ENCODE results near the gene DHCR7. TPM values are rescaled to one million over a fixed set of nuclear protein-coding genes. Genes with fewer than 3 reads are reported as not detected.

The DHCR7 gene
- polyA plus RNA-seq, 1 donor from 2014 or later: 30.1 TPM

- Histone ChIP-seq H3K9me2 (ENCODE audit: insufficient read depth, low read length) (no peaks in the 10 kb centered on the region), H3K9ac (ENCODE audit: low read length) (no peak overlapping the region), H3K27ac (ENCODE audit: low read length) (no peak overlapping the region), H4K20me1 (ENCODE audit: insufficient read depth) (no peaks in the 10 kb centered on the region), H3K27me3 (ENCODE audit: insufficient read depth, low read depth, low read length) (no peaks in the 10 kb centered on the region), H3F3A (ENCODE audit: insufficient read depth, low read length, poor library complexity, severe bottlenecking) (no peaks in the 10 kb centered on the region), H3K9me3 (ENCODE audit: low read length) (no peaks in the 10 kb centered on the region), H3K4me2 (ENCODE audit: low read length) (no peak overlapping the region), H3K36me3 (ENCODE audit: insufficient read depth, low read length) (no peaks in the 10 kb centered on the region), H2AFZ (ENCODE audit: low read depth, low read length) (no peak overlapping the region), H3K4me3 (ENCODE audit: low read length) (no peak overlapping the region), H3K79me2 (replicated peaks; ENCODE audit: insufficient read depth, low read length) (no peaks in the 10 kb centered on the region)
- TF ChIP-seq SMC3 (conservative IDR thresholded peaks at IDR 0.05; ENCODE audit: poor library complexity) (no peak), RAD21 (conservative IDR thresholded peaks at IDR 0.05) (no peak), TAF1 (IDR thresholded peaks at IDR 0.05; ENCODE audit: low read depth) (no peak), POLR2AphosphoS5 (IDR thresholded peaks at IDR 0.05) (no peak), MXI1 (conservative IDR thresholded peaks at IDR 0.05; ENCODE audit: poor library complexity, severe bottlenecking) (no peak), EP300 (conservative IDR thresholded peaks at IDR 0.05; ENCODE audit: poor library complexity, severe bottlenecking) (no peak)
Observed at GRCh38 chr11:71470946-71471345, 22.8 kb upstream of the DHCR7 start.

GRCh38 chr11:71467164-71467563 lies 19.0 kb upstream of the DHCR7 start:
- H3K9me3 ChIP-seq (ENCODE audit: low read length): no peaks in the 10 kb centered on the region
- no peak overlapping the region for H3K27ac ChIP-seq (ENCODE audit: low read length)
- TF ChIP-seq RAD21 (conservative IDR thresholded peaks at IDR 0.05) (no peak), REST (IDR thresholded peaks at IDR 0.05; ENCODE audit: borderline replicate concordance) (no peak), POLR2AphosphoS5 (IDR thresholded peaks at IDR 0.05) (no peak), EZH2 (IDR thresholded peaks at IDR 0.05; ENCODE audit: borderline replicate concordance, insufficient read depth, low read length, poor library complexity, severe bottlenecking) (no peak), MXI1 (conservative IDR thresholded peaks at IDR 0.05; ENCODE audit: poor library complexity, severe bottlenecking) (no peak), TAF1 (IDR thresholded peaks at IDR 0.05; ENCODE audit: low read depth) (no peak), SMC3 (conservative IDR thresholded peaks at IDR 0.05; ENCODE audit: poor library complexity) (no peak), EP300 (conservative IDR thresholded peaks at IDR 0.05; ENCODE audit: poor library complexity, severe bottlenecking) (no peak), CTCF (IDR thresholded peaks at IDR 0.05; ENCODE audit: poor library complexity, severe bottlenecking) (no peak)
- H4K20me1 ChIP-seq (ENCODE audit: insufficient read depth): no peaks in the 10 kb centered on the region
- no peaks in the 10 kb centered on the region for H3K9me2 ChIP-seq (ENCODE audit: insufficient read depth, low read length)
- no peaks in the 10 kb centered on the region for H3F3A ChIP-seq (ENCODE audit: insufficient read depth, low read length, poor library complexity, severe bottlenecking)
- H3K9ac ChIP-seq (ENCODE audit: low read length): no peak overlapping the region
- H3K4me3 ChIP-seq (ENCODE audit: low read length): no peak overlapping the region
- no peaks in the 10 kb centered on the region for H3K79me2 ChIP-seq (replicated peaks; ENCODE audit: insufficient read depth, low read length)
- H3K4me2 ChIP-seq (ENCODE audit: low read length): no peak overlapping the region
- H3K36me3 ChIP-seq (ENCODE audit: insufficient read depth, low read length): no peaks in the 10 kb centered on the region
- no peaks in the 10 kb centered on the region for H3K27me3 ChIP-seq (ENCODE audit: insufficient read depth, low read depth, low read length)
- no peak overlapping the region for H2AFZ ChIP-seq (ENCODE audit: low read depth, low read length)
